ENCODE measurements around the gene TTLL10.

- TF ChIP-seq POLR2A (IDR thresholded peaks at IDR 0.05; ENCODE audit: low read length), result no peak
- no peak for TF ChIP-seq GATA1 (IDR thresholded peaks at IDR 0.05; ENCODE audit: low read depth, low read length)
Measured at GRCh38 chr1:1198423-1199140, 24.9 kb downstream of the TTLL10 start.
